Measurements from ENCODE around the gene PRH2.

- TF ChIP-seq CTCF (tag by site-specific recombination; IDR thresholded peaks at IDR 0.05) (no peak), ZSCAN23 (tag by site-specific recombination; IDR thresholded peaks at IDR 0.05) (no peak), ZNF132 (tag by site-specific recombination; IDR thresholded peaks at IDR 0.05; ENCODE audit: borderline replicate concordance) (no peak), ZNF324 (tag by site-specific recombination; IDR thresholded peaks at IDR 0.05) (no peak), HOXA7 (CRISPR knock-in tag; IDR thresholded peaks at IDR 0.05; ENCODE audit: borderline replicate concordance) (no peak), ZNF10 (tag by site-specific recombination; IDR thresholded peaks at IDR 0.05) (no peak)
Measured at GRCh38 chr12:10889226-10889625, 39.8 kb upstream of the PRH2 start.

All from HEK293 (cell line).